ENCODE results near the gene DELE1.

DELE1 gene

GRCh38 chr5:141928051-141928450, 4.4 kb downstream of the DELE1 start:
- no peak for DNase-seq

GRCh38 chr5:141929398-141930058, 5.9 kb downstream of the DELE1 start:
- no peak for DNase-seq

DNA sequence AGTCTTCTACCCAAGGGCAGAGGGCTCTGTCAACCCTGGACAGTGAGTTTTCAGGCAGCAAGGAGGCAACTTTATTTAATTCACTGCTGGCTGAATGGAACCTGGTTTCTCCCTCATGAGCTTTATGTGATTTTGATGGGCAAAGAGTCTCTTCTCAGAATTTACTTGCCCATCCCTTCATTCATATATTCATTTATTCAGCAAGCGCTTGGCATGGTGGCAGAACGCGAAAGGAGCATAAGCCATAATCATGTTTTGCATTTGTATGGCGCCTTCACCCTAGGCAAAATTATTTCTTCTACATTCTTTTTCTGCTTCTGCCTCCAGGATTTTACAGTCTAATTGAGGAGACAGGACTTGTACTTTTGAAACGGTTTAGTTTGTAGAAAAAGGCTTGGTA, 8.0 kb downstream of the DELE1 start:
- DNase-seq: no peak

DNA sequence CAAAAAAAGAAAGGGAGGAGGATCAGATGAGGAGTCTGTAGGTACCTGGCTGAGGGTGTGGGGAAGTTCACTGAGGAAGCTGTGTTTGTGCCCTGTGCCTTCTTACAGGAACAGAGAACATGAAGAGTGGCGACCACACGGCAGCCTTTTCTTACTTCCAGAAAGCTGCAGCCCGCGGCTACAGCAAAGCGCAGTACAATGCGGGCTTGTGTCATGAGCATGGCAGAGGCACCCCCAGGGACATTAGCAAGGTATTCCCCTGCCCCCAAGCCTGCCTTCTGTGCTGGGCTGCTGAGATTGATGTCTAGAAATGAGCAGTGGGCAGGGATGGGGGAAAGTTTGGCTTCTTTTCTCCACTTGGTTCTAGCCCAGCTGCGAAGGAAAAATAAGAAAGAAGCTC, 9.5 kb downstream of the DELE1 start:
- no peak for DNase-seq

DNA sequence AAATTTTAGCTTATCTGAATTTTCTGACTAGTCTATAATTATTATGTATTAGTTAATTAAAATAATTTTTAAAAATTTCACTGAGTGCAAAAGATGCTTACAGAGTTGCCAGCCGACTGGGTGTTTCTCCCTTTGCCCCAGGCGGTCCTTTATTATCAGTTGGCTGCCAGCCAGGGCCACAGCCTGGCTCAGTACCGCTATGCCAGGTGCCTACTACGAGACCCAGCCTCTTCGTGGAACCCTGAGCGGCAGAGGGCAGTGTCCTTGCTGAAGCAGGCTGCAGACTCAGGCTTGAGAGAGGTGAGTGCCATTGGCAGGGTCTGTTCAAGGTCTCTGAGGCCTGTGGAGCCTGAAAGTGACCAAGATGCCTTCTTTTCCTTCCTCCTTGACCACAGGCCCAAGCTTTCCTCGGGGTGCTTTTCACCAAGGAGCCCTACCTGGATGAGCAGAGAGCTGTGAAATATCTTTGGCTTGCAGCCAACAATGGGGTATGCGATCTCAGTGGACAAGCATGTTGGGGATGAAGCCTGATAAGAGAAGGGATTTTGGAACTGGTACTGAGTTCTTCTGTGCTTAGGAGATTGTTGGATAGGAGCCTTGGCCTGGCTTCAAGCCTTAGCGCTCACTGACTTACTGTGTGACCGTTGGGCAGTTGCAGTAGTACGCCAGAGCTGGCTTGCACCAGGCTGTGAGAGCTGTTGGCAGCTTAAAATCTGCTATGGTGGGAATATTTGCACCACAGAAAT, 10.6 kb downstream of the DELE1 start:
- peak; percentile 20 to 64 for DNase-seq

GRCh38 chr5:141935538-141935937, 11.9 kb downstream of the DELE1 start:
- peak in 1 of 2 experiments; percentile 47 for DNase-seq

- no peak for DNase-seq
These were observed 17.1 kb downstream of the DELE1 start for GRCh38 chr5:141940695-141941271.

GRCh38 chr5:141941307-141941706, 17.6 kb downstream of the DELE1 start:
- no peak for DNase-seq

GRCh38 chr5:141941779-141942178, 18.1 kb downstream of the DELE1 start:
- no peak for DNase-seq

- DNase-seq: no peak
These were observed 18.6 kb downstream of the DELE1 start for GRCh38 chr5:141942185-141942857.

- no peak for DNase-seq
These were observed 20.4 kb downstream of the DELE1 start for GRCh38 chr5:141944076-141944475.

- no peak for DNase-seq
These were observed 21.9 kb downstream of the DELE1 start for GRCh38 chr5:141945511-141946051.

GRCh38 chr5:141947316-141947715, 23.6 kb downstream of the DELE1 start:
- no peak for DNase-seq

- no peak for DNase-seq
These were observed 25.1 kb downstream of the DELE1 start for GRCh38 chr5:141948812-141949211.

DNA sequence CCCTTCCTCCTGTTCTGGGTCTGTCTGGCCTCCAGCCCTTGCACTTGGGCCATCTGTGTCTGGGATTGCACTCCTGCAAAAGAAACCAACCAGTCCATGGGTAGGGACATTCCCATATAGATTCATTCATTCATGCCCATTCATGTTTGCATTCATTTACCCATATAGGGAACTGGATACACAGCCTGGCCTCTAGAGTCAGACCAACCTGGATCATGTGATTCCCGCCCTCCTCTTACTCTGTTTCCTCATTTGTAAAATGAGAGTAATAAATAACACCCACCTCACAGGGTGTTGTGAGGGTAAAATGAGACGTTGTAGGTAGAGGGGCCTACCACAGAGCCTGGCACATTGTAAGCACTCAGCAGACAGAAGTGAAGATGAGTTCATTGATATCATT, 25.8 kb downstream of the DELE1 start:
- no peak for DNase-seq

DNA sequence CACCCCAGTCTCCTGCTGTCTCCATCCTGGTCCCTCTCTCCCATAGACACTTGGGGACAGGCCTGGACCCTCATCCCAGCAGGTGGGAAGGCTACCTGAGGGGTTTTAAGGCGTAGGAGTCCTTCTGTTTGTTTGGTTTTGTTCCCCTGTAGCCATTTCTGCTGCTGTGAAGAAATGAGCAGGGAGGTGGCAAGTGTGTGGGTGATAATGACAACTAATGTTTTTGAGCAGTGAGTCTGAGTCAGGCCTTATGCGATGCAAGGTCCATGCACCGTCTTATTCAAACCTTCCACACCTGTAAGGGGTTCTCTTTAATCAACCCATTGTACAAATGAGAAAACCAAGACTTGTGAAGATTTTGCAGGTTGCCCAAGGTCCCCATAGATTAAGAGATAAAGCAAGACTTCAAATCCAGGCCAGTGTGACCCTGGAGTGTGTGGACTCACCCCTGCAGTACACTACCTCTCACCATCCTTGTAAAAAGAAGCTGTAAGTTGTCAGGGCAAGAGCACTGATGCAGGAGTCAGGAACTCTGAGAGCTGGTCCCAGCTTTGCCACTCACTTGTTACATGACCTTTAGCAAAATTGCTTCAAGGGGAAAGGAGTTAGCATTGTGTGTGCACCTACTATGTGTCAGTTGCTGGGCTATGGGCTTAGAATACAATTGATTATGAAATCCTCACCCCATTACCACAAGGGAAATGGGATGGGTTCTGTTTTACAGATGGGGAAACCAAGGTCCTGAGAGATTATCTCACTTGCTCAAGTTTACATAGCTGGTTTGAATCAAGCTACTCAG, 26.7 kb downstream of the DELE1 start:
- DNase-seq: no peak

GRCh38 chr5:141951332-141951781, 27.7 kb downstream of the DELE1 start:
- DNase-seq: peak in 1 of 2 experiments; percentile 41

DNA sequence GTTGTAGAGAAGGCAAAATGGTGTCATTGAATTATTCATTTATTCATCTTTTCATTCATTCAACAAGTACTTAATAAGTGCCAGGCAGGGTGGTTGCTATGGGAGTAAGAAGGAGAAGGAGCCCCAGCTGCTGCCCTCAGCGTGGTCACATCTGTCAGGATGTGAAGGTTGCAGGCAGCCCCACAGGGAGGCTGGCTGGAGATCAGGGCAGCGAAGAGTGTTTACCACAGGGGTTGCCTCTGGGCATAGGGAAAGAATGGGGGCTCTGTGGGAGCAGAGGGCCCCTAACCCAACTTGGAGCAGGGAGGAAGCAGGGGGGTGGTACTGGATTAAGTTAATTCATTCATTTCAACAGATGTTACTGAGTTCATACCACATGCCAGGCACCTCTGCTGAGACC, 28.3 kb downstream of the DELE1 start:
- DNase-seq: no peak

GRCh38 chr5:141954194-141954593, 30.5 kb downstream of the DELE1 start:
- DNase-seq: no peak

GRCh38 chr5:141957367-141957996, 33.8 kb downstream of the DELE1 start:
- no peak for DNase-seq

DNA sequence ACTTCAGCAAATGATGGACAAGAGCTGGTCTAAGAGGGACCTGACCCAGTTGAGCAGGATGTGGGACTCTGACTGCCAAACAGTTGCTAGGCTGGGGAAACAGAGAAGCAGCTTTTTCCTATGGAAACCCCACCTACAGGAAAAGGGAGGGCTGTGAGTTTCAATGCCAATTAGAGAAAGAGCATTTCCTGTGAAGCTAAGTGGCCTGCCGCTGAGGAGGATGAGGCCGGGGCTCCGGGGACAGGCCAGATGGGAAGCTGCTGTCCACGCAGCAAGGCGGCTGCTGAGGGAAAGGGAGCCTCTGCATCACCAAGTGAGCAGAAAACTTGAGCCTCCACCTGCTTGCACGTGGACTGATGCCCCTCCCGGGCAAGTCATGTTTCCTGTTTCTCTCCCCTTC, 34.4 kb downstream of the DELE1 start, which contains the start of gene PCDH12:
Gene PCDH12 (minus strand): TSS at position 90 of the 400 bp plus-strand sequence. CDS start 351 bp downstream, outside the sequence.
- DNase-seq: no peak

Measured in NCI-H526 (cell line).